Astrocyte of the cerebellum (primary cell): ENCODE measurements around the gene GNL1.
"Not testable (repeated sequence)": the region's sequence is repeated elsewhere in the genome, so short reads cannot be mapped to it uniquely, and the experiment has no call there.

Experiments used
- DNase-seq: peaks from one replicate; pipeline ENCODE4 v3.0.0-alpha.2; 2011; ENCODE audit warnings: low read depth
- H3K4me3 ChIP-seq: 2 replicates; pipeline ENCODE4 v1.5.1; 2011; ENCODE audit warnings: mild to moderate bottlenecking, low read depth, low read length, moderate library complexity
- CTCF ChIP-seq: IDR thresholded peaks from 2 replicates; pipeline ENCODE4 v1.5.1; 2012; ENCODE audit warnings: low read length, low read depth, moderate library complexity, mild to moderate bottlenecking; ENCODE audit errors: missing control alignments
- in situ Hi-C: cut with HindIII; loops from 2 replicates; pipeline ENCODE4 v1.10.0; 2017; ENCODE audit warnings: low sequenced_read_pairs

Gene GNL1

GRCh38 chr6:30507849-30508827 lies 48.2 kb downstream of the GNL1 start:
- DNase-seq = no peak
- no peak overlapping the region for H3K4me3 ChIP-seq
- TF ChIP-seq CTCF = no peak
- in situ Hi-C loops = no loop called here

- no peak for DNase-seq
- TF ChIP-seq CTCF = no peak
- H3K4me3 ChIP-seq = no peak overlapping the region
- in situ Hi-C loops = no loop called here
These were observed 55.6 kb downstream of the GNL1 start for GRCh38 chr6:30500421-30501355.

DNA sequence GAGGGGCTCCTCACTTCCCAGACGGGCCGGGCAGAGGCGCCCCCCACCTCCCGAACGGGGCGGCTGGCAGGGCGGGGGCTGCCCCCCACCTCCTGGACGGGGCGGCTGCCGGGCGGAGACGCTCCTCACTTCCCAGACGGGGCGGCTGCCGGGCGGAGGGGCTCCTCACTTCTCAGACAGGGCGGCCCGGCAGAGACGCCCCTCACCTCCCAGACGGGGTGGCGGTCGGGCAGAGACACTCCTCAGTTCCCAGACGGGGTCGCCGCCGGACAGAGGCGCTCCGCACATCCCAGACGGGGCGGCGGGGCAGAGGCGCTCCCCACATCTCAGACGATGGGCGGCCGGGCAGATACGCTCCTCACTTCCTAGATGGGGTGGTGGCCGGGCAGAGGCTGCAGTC lies 57.6 kb downstream of the GNL1 start:
- in situ Hi-C loops, DNase-seq, H3K4me3 ChIP-seq: not testable (repeated sequence)

DNA sequence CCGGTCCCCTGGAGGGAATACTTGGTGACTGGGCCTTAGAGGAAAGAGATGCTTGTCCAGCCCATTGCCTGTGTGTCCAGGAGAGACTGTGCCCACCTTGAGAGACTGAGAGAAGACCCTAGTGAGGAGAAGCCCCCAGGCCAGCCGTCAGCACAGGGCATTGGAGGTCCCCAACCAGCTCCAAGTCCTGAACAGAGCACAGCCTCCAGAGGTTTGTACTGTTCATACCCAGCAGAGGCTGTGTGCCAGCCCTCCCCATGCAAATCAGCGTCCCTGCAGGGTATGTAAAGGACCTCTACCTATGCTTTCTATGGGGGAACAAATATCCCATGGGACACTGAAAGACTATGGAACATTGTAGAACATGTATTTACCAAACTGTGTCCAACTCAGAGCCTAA lies 58.6 kb downstream of the GNL1 start:
- no peak overlapping the region for H3K4me3 ChIP-seq
- no peak for TF ChIP-seq CTCF
- DNase-seq = no peak
- in situ Hi-C loops = no loop called here

DNA sequence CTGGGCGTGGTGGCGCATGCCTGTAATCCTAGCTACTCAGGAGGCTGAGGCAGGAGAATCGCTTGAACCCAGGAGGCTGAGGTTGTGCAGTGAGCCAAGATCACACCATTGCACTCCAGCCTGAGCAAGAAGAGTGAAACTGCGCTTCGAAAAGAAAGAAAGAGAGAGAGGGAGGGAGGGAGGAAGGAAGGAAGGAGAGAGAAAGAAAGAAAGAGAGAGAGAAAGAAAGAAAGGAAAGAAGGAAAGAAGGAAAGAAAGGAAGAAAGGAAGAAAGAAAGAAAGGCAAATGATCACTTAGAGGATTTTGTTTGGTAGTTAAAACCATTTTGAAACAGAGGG lies 59.1 kb downstream of the GNL1 start:
- DNase-seq, H3K4me3 ChIP-seq, in situ Hi-C loops: not testable (repeated sequence)

DNA sequence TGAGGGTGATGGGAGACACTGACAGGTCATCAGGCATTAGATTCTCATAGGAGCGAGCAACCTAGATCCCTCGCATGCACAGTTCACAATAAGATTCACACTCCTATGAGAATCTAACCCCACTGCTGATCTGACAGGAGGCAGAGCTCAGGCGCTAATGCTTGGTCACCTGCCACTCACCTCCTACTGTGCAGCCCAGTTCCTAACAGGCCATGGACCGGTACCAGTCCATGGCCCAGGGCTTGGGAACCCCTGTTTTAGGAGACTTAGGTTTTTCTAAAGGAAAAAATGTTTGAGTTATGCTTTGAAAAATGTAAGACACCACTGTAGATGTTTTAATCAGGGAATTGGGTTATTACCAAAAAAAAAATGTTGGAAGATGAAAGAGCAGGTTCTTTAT lies 60.3 kb downstream of the GNL1 start:
- no peak for TF ChIP-seq CTCF
- DNase-seq = no peak
- no peak overlapping the region for H3K4me3 ChIP-seq
- in situ Hi-C loops = no loop called here

- in situ Hi-C loops, DNase-seq, H3K4me3 ChIP-seq: not testable (repeated sequence)
These were observed 61.2 kb downstream of the GNL1 start for GRCh38 chr6:30495060-30495459.
